GM12878 (cell line): ENCODE data around the gene ELF2.

Experiments used
- CTCF ChIP-seq, 3 experiments: IDR thresholded peaks in 2 of 3; conservative IDR thresholded peaks in 1 of 3; 2 replicates each; pipeline ENCODE4 v1.5.1; 2011; ENCODE audit warnings: low read depth in 3 of 3, low read length in 3 of 3, mild to moderate bottlenecking in 3 of 3, control low read depth in 2 of 3, moderate library complexity in 2 of 3, inconsistent platforms in 1 of 3, mixed read lengths in 1 of 3; ENCODE audit not compliant: control insufficient read depth in 2 of 3, insufficient read depth in 1 of 3; ENCODE audit errors: extremely low read depth in 1 of 3
- FOS ChIP-seq: IDR thresholded peaks from 3 replicates; pipeline ENCODE4 v1.6.1; 2011; ENCODE audit warnings: borderline replicate concordance; ENCODE audit not compliant: insufficient read length; ENCODE audit errors: extremely low read depth
- MEF2A ChIP-seq: IDR thresholded peaks from 2 replicates; pipeline ENCODE4 v1.6.1; 2011; ENCODE audit warnings: low read depth, mild to moderate bottlenecking, low read length, moderate library complexity; ENCODE audit not compliant: insufficient read depth
- NFYB ChIP-seq: IDR thresholded peaks from 2 replicates; pipeline ENCODE4 v1.6.1; 2011; ENCODE audit warnings: low read depth, mild to moderate bottlenecking, low read length, improper control_type of control experiment, moderate library complexity; ENCODE audit not compliant: insufficient read depth
- RCOR1 ChIP-seq: conservative IDR thresholded peaks from 2 replicates; pipeline ENCODE4 v1.6.1; 2012; ENCODE audit warnings: low read depth, low read length, improper control_type of control experiment
- RELA ChIP-seq: fragments of 450-650 bp; IDR thresholded peaks from 2 replicates; pipeline ENCODE4 v1.8.0; 2014; ENCODE audit warnings: borderline replicate concordance; ENCODE audit not compliant: partially characterized antibody
- SMAD5 ChIP-seq: IDR thresholded peaks from 2 replicates; pipeline ENCODE4 v1.6.1; 2016; ENCODE audit warnings: antibody characterized with exemption, low read depth
- ZBED1 ChIP-seq: IDR thresholded peaks from 2 replicates; pipeline ENCODE4 v1.6.1; 2016; ENCODE audit warnings: borderline replicate concordance
- ZNF274 ChIP-seq: IDR thresholded peaks from one replicate; pipeline ENCODE4 v1.8.0; 2011; ENCODE audit not compliant: insufficient read length, insufficient read depth

GRCh38 chr4:139017861-139018260 lies 159.2 kb downstream of the ELF2 start:
- TF ChIP-seq ZNF274 (no peak), NFYB (no peak), SMAD5 (no peak), MEF2A (no peak), ZBED1 (no peak), RCOR1 (no peak), FOS (no peak), CTCF (IDR thresholded peaks at IDR 0.05 in 2 of 3, conservative IDR thresholded peaks at IDR 0.05 in 1 of 3; ENCODE audit: control insufficient read depth in 2 of 3, extremely low read depth in 1 of 3, insufficient read depth in 1 of 3, low read depth in 3 of 3, low read length in 3 of 3) (no peak), RELA (no peak)
